GM12878 (cell line): ENCODE measurements around the gene TSSC4.

Experiments used
- BRCA1 ChIP-seq: IDR thresholded peaks from 2 replicates; pipeline ENCODE4 v1.6.1; 2011; ENCODE audit warnings: low read depth, low read length, improper control_type of control experiment
- CHD2 ChIP-seq: IDR thresholded peaks from 2 replicates; pipeline ENCODE4 v1.6.1; 2011; ENCODE audit warnings: low read depth, low read length, improper control_type of control experiment, borderline replicate concordance
- EP300 ChIP-seq, 2 experiments: fragments of 150-350 bp in 1 of 2; IDR thresholded peaks; 2 replicates each; pipeline ENCODE4 v1.6.1; 2011 to 2012; ENCODE audit warnings: low read depth in 2 of 2, low read length in 2 of 2, borderline replicate concordance in 1 of 2, improper control_type of control experiment in 1 of 2, inconsistent platforms in 1 of 2; ENCODE audit not compliant: control insufficient read depth in 1 of 2
- EZH2 ChIP-seq: IDR thresholded peaks from 2 replicates; pipeline ENCODE4 v1.6.1; 2012; ENCODE audit warnings: low read depth, mild to moderate bottlenecking, control low read depth, inconsistent platforms, low read length, borderline replicate concordance; ENCODE audit not compliant: control insufficient read depth
- JUND ChIP-seq: IDR thresholded peaks from 2 replicates; pipeline ENCODE4 v1.6.1; 2012; ENCODE audit warnings: low read depth, mild to moderate bottlenecking, low read length, improper control_type of control experiment, moderate library complexity
- POLR2A ChIP-seq: IDR thresholded peaks from 2 replicates; pipeline ENCODE4 v1.6.1; 2011; ENCODE audit warnings: low read depth, mild to moderate bottlenecking, low read length
- RAD21 ChIP-seq: IDR thresholded peaks from 2 replicates; pipeline ENCODE4 v1.6.1; 2011; ENCODE audit warnings: mild to moderate bottlenecking, low read depth, low read length, moderate library complexity; ENCODE audit not compliant: insufficient read depth
- SMC3 ChIP-seq: IDR thresholded peaks from 2 replicates; pipeline ENCODE4 v1.6.1; 2011; ENCODE audit warnings: low read length, improper control_type of control experiment, borderline replicate concordance
- TF ChIP-seq, protein P1 (sequence below), 3 experiments: IDR thresholded peaks in 2 of 3; conservative IDR thresholded peaks in 1 of 3; 2 replicates each; pipeline ENCODE4 v1.5.1; 2011; ENCODE audit warnings: low read depth in 3 of 3, low read length in 3 of 3, mild to moderate bottlenecking in 3 of 3, control low read depth in 2 of 3, moderate library complexity in 2 of 3, inconsistent platforms in 1 of 3, mixed read lengths in 1 of 3; ENCODE audit not compliant: control insufficient read depth in 2 of 3, insufficient read depth in 1 of 3; ENCODE audit errors: extremely low read depth in 1 of 3
- TF ChIP-seq, protein P2 (sequence below): IDR thresholded peaks from 2 replicates; pipeline ENCODE4 v1.6.1; 2012; ENCODE audit warnings: low read depth, low read length, improper control_type of control experiment
- TF ChIP-seq, protein P3 (sequence below): IDR thresholded peaks from 2 replicates; pipeline ENCODE4 v1.6.1; 2012; ENCODE audit warnings: low read length, inconsistent platforms
- TF ChIP-seq, protein P4 (sequence below): IDR thresholded peaks from 2 replicates; pipeline ENCODE4 v1.6.1; 2012; ENCODE audit warnings: low read depth, low read length, improper control_type of control experiment

DNA sequence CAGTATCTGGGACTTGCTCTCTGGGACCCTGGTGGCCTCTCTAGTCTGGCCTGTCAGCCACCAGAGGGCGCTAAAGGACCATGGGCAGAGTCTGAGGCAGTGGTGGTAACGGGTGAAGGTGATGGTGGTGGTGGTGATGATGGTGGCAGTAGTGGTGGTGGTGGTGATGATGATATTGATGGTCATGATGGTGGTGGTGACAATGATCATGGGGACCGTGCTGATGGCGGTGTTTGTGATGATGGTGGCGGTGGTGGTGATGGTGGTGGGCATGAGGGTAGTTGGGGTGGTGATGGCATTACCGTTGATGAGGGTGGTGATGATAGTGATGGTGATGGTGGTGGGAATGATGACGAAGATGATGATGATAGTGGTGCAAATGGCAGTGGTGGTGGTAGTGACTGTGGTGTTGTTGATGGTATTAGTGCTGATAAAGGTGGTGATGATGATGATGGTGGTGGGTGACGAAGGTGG lies 27.8 kb downstream of the TSSC4 start:
- no peak for TF ChIP-seq BRCA1
- TF ChIP-seq, protein P1, sequence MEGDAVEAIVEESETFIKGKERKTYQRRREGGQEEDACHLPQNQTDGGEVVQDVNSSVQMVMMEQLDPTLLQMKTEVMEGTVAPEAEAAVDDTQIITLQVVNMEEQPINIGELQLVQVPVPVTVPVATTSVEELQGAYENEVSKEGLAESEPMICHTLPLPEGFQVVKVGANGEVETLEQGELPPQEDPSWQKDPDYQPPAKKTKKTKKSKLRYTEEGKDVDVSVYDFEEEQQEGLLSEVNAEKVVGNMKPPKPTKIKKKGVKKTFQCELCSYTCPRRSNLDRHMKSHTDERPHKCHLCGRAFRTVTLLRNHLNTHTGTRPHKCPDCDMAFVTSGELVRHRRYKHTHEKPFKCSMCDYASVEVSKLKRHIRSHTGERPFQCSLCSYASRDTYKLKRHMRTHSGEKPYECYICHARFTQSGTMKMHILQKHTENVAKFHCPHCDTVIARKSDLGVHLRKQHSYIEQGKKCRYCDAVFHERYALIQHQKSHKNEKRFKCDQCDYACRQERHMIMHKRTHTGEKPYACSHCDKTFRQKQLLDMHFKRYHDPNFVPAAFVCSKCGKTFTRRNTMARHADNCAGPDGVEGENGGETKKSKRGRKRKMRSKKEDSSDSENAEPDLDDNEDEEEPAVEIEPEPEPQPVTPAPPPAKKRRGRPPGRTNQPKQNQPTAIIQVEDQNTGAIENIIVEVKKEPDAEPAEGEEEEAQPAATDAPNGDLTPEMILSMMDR (IDR thresholded peaks at IDR 0.05 in 2 of 3, conservative IDR thresholded peaks at IDR 0.05 in 1 of 3; ENCODE audit: control insufficient read depth in 2 of 3, extremely low read depth in 1 of 3, insufficient read depth in 1 of 3, low read depth in 3 of 3, low read length in 3 of 3) = peak; percentile 81 to 92 (median 87)
- TF ChIP-seq EZH2 = no peak
- TF ChIP-seq RAD21 = peak; percentile 98
- TF ChIP-seq, protein P2, sequence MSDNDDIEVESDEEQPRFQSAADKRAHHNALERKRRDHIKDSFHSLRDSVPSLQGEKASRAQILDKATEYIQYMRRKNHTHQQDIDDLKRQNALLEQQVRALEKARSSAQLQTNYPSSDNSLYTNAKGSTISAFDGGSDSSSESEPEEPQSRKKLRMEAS = no peak
- no peak for TF ChIP-seq POLR2A
- TF ChIP-seq, protein P3, sequence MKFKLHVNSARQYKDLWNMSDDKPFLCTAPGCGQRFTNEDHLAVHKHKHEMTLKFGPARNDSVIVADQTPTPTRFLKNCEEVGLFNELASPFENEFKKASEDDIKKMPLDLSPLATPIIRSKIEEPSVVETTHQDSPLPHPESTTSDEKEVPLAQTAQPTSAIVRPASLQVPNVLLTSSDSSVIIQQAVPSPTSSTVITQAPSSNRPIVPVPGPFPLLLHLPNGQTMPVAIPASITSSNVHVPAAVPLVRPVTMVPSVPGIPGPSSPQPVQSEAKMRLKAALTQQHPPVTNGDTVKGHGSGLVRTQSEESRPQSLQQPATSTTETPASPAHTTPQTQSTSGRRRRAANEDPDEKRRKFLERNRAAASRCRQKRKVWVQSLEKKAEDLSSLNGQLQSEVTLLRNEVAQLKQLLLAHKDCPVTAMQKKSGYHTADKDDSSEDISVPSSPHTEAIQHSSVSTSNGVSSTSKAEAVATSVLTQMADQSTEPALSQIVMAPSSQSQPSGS = no peak
- no peak for TF ChIP-seq CHD2
- TF ChIP-seq JUND = no peak
- no peak for TF ChIP-seq EP300 (IDR thresholded peaks at IDR 0.05; ENCODE audit: borderline replicate concordance in 1 of 2, control insufficient read depth in 1 of 2, low read depth in 2 of 2, low read length in 2 of 2)
- TF ChIP-seq, protein P4, sequence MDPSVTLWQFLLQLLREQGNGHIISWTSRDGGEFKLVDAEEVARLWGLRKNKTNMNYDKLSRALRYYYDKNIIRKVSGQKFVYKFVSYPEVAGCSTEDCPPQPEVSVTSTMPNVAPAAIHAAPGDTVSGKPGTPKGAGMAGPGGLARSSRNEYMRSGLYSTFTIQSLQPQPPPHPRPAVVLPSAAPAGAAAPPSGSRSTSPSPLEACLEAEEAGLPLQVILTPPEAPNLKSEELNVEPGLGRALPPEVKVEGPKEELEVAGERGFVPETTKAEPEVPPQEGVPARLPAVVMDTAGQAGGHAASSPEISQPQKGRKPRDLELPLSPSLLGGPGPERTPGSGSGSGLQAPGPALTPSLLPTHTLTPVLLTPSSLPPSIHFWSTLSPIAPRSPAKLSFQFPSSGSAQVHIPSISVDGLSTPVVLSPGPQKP = no peak
- TF ChIP-seq SMC3 = peak; percentile 98
